Fibroblast of lung (primary cell): ENCODE data around the gene TLK2.
"Not testable (repeated sequence)": the region's sequence is repeated elsewhere in the genome, so short reads cannot be mapped to it uniquely, and the experiment has no call there.

Experiments used
- CTCF ChIP-seq, 2 donors: IDR thresholded peaks in 1 of 2; conservative IDR thresholded peaks in 1 of 2; 1 replicate in 1 of 2; 2 replicates in 1 of 2; pipeline ENCODE4 v1.5.1; 2011 to 2012; ENCODE audit warnings: low read length in 2 of 2, control low read depth in 1 of 2, inconsistent platforms in 1 of 2, low read depth in 1 of 2, mild to moderate bottlenecking in 1 of 2
- EZH2 ChIP-seq: IDR thresholded peaks from 2 replicates; pipeline ENCODE4 v1.5.1; 2012; ENCODE audit warnings: low read length, control low read depth, mild to moderate bottlenecking; ENCODE audit errors: missing control alignments

GRCh38 chr17:62521295-62521694 lies 42.7 kb downstream of the TLK2 start:
- TF ChIP-seq CTCF (conservative IDR thresholded peaks at IDR 0.05 in 1 of 2, IDR thresholded peaks at IDR 0.05 in 1 of 2; ENCODE audit: low read depth in 1 of 2, low read length in 2 of 2); EZH2: not testable (repeated sequence)
